NCI-H1694 (cell line): Measurements from ENCODE around the gene AFG1L.
"Not testable (repeated sequence)": the region's sequence is repeated elsewhere in the genome, so short reads cannot be mapped to it uniquely, and the experiment has no call there.

Experiments used
- DNase-seq: peaks from one replicate; lab custom pipeline; 2025; lab: John Stamatoyannopoulos, UW

The AFG1L gene

GRCh38 chr6:108288742-108289141, 6.1 kb upstream of the AFG1L start:
- no peak for DNase-seq

- no peak for DNase-seq
Measured at GRCh38 chr6:108291091-108291490, 3.8 kb upstream of the AFG1L start.

GRCh38 chr6:108292561-108292960, 2.3 kb upstream of the AFG1L start:
- not testable (repeated sequence) for DNase-seq

GRCh38 chr6:108293527-108294296, 1.1 kb upstream of the AFG1L start:
- no peak for DNase-seq

GRCh38 chr6:108294297-108294726, 542 bp upstream of the AFG1L start:
- no peak for DNase-seq

GRCh38 chr6:108295676-108296075, 822 bp downstream of the AFG1L start:
- no peak for DNase-seq

GRCh38 chr6:108302386-108302785, 7.5 kb downstream of the AFG1L start:
- DNase-seq: no peak

GRCh38 chr6:108304646-108305045, 9.8 kb downstream of the AFG1L start:
- no peak for DNase-seq

GRCh38 chr6:108308641-108309040, 13.8 kb downstream of the AFG1L start:
- not testable (repeated sequence) for DNase-seq

- DNase-seq: no peak
Measured at GRCh38 chr6:108309844-108310243, 15.0 kb downstream of the AFG1L start.

- DNase-seq: no peak
Measured at GRCh38 chr6:108312605-108313004, 17.8 kb downstream of the AFG1L start.

- no peak for DNase-seq
Measured at GRCh38 chr6:108321253-108321747, 26.4 kb downstream of the AFG1L start.

GRCh38 chr6:108322728-108323127, 27.9 kb downstream of the AFG1L start:
- no peak for DNase-seq

GRCh38 chr6:108323710-108324466, 29.0 kb downstream of the AFG1L start:
- no peak for DNase-seq

- not testable (repeated sequence) for DNase-seq
Measured at GRCh38 chr6:108330221-108330785, 35.4 kb downstream of the AFG1L start.

- DNase-seq: no peak
Measured at GRCh38 chr6:108330806-108331205, 36.0 kb downstream of the AFG1L start.

GRCh38 chr6:108331982-108332381, 37.1 kb downstream of the AFG1L start:
- DNase-seq: no peak

- DNase-seq: no peak
Measured at GRCh38 chr6:108336971-108337370, 42.1 kb downstream of the AFG1L start.

GRCh38 chr6:108337721-108338120, 42.9 kb downstream of the AFG1L start:
- no peak for DNase-seq

- no peak for DNase-seq
Measured at GRCh38 chr6:108341372-108341771, 46.5 kb downstream of the AFG1L start.

GRCh38 chr6:108343894-108344293, 49.0 kb downstream of the AFG1L start:
- no peak for DNase-seq

GRCh38 chr6:108348655-108349349, 53.9 kb downstream of the AFG1L start:
- no peak for DNase-seq
